ENCODE results near the gene LARGE1.

The LARGE1 gene

DNA sequence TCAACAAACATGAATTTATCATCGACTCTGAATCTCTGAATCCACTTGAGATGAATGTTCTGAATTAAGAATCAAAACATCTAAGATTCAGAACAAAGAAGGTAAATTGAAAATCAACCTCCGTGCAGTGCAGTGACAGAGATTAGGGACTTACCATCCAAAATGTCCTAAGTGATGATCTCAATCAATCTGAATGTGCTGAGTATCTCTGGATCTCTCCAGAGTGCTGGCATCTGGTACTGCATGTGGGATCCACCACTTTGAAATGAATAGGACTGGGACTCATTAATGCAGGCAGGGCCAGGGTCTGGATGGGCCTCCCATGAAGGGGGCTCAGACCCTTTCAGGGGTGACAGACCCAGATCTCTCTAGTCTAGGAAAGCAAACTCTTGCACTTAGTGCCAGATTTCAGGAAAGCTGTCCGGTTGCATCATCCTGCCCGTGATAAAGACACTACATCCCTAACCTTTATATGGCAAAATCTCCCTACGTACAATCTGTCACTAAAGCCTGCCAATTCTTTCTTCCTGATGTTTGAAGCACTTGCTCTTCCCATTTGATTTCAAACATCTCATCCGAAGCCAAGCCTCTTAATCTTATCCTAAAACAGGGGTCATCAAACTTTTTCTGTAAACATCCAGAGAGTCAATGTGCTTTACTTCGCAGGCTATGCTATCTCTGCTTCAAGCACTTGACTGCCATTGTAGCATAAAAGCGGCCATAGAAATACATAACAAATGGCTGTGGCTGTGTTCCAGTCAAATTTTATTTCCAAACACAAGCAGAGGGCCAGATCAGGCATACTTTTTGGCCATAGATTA lies 263.3 kb downstream of the LARGE1 start:
- DNase-seq (ENCODE audit: low read depth), result no peak

DNA sequence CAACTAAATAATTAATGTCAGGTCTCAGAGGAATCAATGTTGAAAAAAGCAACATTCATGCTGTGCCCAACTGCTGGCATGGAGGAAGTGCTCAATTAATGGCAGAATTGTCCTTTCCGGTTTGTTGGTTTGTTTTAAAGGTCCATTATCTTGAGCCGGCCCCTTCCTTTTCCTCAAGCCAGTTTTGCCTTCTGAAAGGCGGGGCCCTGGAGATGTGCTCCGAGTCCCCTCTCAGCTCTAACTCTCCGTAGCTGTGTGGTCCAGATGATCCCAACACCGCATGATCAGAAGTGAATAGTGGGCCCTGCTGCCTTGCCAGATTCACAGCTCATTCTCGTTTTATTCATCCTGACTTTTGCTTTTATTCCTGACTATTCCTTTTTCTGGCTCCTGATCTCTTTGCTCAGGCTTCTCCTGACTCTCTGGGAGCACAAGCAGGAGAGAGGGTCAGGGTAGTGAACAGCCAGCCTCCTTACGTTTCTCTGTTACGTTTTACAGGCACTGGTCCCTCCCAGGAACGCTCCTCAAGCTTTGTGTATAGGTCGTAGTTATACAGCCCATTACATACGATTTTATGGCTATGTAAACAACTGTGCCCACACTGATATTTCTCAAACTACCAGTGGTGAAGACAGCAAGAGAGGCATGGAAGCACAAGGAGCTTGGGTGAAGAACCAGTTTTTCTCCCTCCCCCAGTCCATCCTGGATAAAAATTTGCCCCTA lies 265.9 kb downstream of the LARGE1 start:
- no peak for DNase-seq (ENCODE audit: low read depth)

DNA sequence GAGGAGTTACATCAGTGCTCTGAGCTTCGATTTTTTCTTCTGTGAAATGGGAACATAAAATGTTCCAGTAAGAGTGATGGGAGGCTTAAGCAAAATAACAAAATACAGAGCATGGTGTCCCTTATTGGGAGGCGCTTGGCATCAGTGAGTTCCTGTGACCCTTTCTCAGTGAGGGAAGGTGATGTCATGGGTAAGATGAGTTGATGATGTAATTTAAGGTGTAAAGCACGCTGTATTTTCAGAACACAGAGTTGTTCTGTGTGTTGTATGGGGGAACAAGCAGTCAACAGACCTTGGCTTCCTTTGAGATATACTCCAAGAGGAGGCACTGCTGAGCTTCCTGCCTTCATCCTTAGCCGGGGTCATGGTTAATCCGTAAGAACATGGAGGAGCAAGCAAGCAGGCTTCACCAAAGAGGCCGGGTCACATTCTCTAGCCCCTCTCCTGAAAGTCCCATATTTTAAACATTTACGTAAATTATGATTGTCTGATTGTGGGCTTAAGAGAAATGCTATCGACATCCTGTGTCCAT lies 266.7 kb downstream of the LARGE1 start:
- no peak for DNase-seq (ENCODE audit: low read depth)

DNA sequence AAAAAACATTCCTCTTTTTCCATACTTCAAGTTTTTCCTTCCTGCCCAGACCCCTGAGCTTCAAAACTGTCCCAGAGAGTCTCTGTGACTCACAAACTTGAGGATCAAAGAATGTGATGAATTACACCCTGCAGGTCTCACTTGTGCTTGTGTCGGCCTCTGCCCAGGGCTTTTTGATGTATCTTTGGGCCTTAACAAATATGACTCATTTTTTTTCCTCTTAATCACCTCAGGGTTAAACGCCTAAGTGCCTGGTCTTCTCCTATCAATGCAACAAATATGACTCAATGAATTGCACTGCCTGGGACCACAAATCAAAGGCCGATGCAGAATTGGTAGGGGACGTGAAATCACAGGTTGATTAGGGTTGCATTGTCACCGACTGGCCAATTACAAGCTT lies 267.7 kb downstream of the LARGE1 start:
- no peak for DNase-seq (ENCODE audit: low read depth)

DNA sequence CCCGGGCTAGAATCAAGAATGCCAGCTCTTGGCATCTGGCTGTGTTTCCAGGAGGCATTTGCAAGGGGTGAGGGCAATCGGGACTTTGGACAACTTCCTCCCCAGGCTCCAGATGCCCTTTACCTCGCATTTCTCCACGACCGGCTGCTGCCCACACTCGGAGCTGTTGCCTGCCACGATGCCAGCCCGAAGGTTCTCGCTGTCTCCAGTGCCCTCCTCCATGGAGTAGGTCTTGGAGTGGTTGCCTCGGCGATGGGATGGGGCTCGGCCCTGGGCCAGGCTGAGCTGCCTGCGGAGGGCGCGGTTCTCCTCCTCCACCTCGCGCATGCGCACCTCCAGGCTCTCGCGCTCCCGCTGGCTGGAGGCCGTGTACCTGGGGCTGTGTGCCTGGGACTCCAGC lies 270.0 kb downstream of the LARGE1 start:
- no peak for DNase-seq (ENCODE audit: low read depth)

DNA sequence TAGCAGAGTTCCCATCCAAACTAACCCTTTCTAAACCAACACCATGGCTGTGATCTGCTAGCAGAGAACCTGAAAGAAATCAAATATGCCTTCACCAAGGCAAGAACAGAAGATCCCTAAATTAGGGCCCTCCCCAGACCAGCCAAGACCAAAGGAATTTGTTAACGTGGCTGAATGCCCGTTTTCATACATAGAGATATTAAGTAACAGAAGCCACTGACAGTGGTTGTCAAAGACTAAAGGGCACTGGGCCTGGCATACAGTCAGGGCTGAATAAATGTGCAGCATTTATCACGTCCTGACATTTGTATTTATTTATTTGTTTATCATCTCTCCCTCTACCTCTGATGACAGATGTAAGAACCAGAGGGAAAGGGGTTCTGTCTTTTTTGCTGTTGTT lies 271.8 kb downstream of the LARGE1 start:
- no peak for DNase-seq (ENCODE audit: low read depth)

DNA sequence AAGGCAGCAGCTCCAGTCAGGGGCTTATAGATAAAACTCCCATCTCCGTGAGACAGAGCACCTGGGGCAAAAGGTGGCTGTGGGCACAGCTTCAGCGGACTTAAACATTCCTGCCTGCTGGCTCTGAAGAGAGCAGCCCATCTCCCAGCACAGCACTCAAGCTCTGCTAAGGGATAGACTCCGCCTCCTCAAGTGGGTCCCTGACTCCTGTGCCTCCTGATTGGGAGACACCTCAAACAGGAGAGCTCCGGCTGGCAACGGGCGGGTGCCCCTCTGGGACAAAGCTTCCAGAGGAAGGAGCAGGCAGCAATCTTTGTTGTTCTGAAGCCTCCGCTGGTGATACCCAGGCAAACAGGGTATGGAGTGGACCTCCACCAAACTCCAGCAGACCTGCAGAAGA lies 279.4 kb downstream of the LARGE1 start:
- DNase-seq (ENCODE audit: low read depth), result no peak

DNA sequence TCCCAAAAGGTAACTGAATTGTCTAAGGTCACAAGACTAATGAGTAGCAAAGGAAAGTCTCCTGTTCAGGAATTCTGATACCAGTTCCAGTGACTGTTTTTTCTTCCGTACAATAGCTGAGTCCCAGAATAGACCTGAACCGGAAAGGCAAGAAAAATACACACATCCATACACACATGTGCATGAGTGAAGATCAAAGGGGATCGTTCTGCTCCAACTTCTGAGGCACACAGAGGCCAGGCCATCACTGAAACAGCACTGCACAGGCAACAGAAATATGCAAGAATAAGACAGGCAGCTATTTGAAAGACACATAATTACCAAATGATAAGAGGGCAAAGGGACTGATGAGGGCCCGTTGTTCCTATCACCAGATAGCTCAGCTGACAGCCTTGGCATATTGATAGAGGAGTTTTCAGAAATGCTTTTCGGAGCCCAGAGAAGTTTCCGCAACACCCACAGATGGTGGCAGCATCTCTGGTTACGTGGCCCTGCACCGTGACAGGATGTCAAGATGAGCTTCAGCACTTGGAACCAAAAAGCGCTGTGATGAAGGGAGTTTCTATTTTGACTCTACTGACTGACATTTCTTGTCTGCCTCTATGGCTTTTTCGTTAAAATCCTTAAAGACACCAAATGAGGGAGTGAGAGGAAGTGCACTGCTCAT lies 280.6 kb downstream of the LARGE1 start:
- DNase-seq (ENCODE audit: low read depth), result no peak

DNA sequence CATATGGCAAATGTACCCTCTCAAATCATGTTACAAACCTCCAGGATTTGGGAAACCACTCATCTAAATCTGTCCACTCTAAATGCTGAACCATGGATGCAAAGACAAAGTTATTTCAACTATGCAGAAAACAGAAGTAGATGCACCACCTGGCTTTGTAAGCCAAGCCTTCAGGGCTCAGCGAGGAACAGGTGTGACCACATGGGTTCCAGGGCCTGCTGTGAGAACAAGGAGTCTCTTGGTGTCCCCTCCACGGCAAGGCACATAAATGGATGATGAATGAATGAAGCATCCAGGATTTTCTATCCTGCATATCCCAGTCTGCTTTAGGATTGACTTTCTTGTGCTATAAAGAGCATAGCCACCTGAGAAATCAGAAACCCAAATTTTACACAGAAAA lies 284.5 kb downstream of the LARGE1 start:
- DNase-seq (ENCODE audit: low read depth), result no peak

DNA sequence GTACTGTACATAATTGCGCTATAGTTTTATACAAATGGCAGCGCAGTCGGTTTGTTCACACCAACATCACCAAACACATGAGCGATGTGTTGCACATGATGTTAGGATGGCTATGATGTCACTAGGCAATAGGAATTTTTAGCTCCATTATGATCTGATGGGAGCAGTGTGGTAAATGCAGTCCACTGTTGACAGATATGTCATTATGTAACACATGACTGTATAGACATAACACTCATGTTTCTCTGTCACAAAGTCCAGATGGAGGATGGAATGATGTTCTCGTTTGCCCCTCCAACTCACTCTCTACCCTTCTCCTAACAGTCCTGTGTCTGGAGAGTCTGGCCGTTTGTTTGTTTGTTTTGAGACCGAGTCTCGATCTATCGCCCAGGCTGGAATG lies 288.5 kb downstream of the LARGE1 start:
- no peak for DNase-seq (ENCODE audit: low read depth)

DNA sequence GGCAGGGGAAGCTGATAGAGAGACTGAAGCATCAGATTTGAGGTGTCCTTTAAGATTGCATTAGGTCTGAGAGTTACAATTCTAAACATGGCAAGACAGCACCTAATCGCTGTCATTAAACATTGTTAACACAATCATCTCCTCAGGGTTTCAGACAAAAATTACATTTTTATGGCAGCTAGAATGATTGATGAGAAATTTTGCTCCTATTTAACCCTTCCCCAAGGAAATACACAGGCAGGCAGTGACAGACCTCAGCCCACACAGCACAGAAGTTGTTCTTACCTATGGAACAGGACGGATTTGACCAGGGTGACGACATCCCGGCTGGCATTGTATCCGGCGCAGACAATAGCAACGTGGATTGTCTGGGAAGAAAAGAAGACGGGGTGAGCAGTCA lies 294.3 kb downstream of the LARGE1 start:
- no peak for DNase-seq (ENCODE audit: low read depth)

DNA sequence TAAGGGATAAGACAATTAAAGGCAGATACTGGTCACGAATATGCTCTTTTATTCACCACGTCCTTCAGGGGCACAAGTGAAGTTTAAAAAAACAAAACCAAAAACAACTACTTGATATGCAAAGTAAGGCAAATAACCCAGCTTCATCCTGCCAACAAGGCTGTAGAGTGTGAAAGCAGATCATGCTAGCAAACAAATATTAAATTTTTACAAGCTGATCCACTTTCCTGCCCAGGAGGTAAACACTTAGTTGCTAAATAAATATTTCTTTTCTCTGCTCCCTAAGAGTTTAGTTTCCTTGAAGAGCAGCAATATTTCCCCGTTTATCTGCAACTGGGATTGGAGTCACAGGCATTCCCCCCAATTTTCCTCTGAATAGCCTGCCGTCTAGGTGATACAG lies 300.2 kb downstream of the LARGE1 start:
- no peak for DNase-seq (ENCODE audit: low read depth)

DNA sequence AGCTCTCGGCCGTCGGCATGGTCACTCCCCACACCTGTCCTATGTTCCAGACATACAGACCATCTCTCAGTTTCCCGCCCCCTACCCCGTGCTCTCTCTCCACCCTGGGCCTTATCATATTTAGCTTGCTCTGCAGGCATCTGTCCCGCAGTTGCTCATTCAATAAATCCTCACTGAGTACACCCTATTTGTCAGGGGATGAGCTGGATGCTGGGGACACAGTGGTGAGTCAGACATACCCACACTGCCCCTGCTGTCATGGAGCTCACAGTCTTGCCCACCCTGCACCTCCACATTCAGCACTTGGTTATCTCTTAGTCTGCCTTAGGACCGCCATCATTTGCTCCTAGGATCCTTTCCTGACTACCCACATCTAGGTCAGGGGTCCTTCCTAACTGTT lies 313.8 kb downstream of the LARGE1 start:
- no peak for DNase-seq (ENCODE audit: low read depth)

DNA sequence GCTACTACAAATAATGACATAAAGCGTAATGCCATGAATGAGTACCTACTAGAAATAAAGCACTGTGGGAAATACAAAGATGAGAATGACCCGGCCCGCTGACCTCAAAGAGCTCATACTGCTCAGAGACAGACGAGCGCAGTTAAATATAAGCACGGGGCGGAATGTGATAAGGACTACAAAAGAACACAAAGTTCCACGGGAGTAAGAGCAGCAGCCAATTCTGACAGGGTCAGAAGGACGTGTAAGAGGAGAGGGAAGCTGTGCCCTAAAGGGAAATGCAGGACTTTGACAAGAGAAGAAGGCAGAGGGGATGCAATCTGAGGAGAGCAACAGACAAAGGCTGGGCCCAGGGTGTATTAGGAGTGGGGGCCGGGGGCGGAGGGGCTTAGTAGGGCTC lies 314.6 kb downstream of the LARGE1 start:
- no peak for DNase-seq (ENCODE audit: low read depth)

DNA sequence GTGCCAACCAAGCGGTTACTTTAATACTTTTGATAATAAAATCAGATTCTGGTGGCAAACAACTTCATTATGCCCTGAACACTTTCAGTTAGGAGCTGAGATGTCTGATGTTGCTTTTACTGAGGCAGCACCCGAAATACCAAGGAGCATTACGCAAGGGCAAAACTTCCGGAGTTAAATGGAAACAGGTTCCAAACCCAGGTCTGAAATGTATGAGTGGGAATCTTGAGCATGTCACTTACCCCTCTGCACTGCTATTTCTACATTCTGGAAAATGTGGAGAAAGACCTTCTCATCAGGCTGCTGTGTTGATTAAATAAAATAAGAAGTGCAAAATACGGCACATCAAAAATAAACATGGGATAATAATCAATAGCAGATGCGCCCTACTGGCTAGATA lies 315.1 kb downstream of the LARGE1 start:
- no peak for DNase-seq (ENCODE audit: low read depth)

DNA sequence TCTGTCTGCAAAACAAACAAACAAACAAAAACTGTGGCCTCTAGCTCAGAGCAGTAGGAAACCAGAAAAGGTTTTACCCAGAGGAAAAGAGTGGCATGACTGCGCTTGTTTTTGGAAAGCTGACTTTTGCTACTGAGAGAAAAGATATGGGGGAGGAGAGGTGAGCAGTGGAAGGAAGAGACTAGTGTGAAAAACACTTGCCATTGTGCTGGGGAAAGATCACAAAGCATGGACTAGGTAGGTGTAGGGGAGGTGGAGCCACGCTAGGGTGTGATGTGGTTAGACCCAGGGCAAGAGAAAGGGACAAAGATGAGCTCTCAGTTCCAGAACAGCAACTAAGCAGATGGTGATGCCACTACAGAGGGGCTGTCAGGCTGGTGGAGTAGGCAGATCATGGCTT lies 319.2 kb downstream of the LARGE1 start:
- DNase-seq (ENCODE audit: low read depth), result no peak

DNA sequence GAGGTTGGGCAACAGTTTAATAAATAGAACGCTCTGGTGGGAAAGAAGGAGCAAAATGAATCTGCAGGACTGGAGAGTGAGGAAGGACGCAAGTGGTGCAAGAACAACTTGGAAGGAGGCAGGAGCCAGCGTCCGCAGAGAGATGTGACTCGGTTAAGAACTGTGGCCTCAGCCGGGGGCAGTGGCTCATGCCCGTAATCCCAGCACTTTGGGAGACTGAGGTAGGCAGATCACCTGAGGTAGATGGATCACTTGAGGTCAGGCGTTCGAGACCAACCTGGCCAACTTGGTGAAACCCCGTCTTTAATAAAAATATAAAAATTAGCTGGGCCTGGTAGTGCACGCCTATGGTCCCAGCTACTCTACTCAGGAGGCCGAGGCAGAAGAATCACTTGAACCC lies 319.7 kb downstream of the LARGE1 start:
- no peak for DNase-seq (ENCODE audit: low read depth)

DNA sequence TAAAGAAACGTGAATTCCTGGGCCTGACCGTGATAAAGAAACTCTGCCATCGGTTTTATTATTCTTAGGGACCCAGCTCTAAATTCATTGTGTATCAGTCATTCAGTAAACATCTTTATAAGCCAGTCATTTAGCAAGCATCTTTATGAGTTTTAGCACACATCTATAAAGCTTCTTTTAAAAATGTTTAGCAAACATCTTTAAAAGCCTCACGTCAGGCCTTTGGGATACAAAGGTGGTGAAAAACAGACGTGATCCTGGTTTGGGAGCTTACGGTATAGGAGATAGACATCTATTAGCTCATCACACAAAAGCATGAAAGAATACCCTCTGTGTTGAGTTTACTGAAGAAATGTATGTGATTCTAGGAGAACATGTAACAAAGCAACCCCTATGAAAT lies 320.2 kb downstream of the LARGE1 start:
- DNase-seq (ENCODE audit: low read depth), result no peak

DNA sequence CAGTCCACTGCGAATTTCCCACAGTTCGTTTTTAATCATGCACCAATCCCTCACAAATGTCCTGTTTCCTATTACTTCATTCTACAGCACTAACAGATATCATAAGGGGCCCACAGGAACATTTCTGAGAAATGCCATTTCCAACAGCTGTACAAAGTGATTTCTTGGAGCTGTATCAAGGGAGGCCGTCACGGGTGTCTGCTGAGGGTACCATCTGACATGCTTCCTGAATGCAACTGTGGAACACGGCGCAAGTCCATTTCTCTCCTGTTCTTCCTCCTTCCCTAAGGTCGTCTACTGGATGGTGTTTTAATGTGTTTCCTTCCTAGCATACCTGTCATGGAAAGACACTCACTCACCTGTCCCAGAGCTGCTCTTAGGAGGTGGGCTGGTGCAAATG lies 320.7 kb downstream of the LARGE1 start:
- DNase-seq (ENCODE audit: low read depth), result no peak

DNA sequence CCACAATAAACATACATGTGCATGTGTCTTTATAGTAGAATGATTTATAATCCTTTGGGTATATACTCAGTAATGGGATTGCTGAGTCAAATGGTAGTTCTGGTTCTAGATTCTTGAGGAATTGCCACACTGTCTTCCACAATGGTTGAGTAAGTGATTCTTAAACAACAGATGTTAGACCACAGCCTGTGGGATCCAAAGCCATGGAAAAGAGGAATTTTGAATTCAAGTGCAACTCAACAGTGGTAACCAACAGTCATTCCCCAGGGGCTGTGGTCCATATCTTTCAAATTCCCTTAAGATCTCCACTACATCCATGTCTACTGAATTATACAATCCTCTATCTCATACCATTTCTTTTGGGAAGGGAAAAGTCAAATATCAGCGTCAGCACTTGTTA lies 321.5 kb downstream of the LARGE1 start:
- no peak for DNase-seq (ENCODE audit: low read depth)

DNA sequence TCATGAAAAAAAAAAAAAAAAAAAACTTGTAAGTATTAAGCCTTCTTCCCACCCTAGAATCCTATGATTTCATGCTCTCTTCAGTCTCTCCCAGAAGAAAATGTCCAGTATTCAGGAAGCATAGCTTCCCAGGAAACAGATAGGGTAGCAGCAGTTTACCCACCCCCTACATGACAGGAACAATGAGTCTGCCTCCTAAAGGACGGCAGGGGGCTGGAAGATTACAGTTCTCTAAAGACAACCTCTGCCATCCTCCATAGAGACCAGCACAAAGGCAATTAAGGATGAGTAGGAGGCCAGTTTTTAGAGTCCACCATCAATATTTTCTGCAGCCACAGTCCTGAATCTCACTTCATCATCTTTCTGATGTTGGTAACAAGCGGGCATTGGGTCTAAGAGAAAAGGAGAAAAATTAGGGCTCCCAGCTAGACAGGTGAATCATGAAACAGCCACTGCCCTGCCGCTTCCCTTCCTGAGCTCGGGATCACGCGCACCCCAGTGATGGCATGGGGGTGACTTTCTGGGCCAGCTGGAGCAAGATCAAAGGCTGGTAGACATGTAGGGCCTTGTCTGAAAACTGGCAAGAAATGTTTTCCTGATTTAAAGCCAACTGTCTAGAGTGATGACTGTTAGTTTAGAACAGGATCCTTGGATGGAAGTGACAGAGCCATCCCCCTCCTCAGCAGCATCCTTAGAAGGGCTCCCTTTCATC lies 322.8 kb downstream of the LARGE1 start:
- DNase-seq (ENCODE audit: low read depth), result no peak

DNA sequence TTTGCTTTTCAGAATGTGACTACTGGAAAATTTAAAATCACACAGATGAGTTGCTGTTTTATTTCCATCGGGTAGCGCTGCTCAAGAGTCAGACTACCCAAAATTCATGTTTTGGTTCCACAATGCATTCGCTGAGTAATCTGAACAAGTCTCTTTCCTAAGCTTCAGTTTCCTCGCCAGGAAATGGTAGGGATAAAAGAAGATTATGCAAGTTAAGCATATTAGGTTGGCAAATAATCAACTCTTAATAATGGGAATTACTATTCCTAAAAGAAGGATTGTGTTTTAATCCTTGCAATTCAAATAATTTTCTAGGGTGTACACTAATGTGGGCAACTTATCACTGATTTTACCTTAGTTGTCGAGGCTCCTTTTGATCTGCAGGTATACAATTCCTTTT lies 326.5 kb downstream of the LARGE1 start:
- DNase-seq (ENCODE audit: low read depth), result no peak
